Measurements from ENCODE around the gene CLEC16A.

CLEC16A gene

DNA sequence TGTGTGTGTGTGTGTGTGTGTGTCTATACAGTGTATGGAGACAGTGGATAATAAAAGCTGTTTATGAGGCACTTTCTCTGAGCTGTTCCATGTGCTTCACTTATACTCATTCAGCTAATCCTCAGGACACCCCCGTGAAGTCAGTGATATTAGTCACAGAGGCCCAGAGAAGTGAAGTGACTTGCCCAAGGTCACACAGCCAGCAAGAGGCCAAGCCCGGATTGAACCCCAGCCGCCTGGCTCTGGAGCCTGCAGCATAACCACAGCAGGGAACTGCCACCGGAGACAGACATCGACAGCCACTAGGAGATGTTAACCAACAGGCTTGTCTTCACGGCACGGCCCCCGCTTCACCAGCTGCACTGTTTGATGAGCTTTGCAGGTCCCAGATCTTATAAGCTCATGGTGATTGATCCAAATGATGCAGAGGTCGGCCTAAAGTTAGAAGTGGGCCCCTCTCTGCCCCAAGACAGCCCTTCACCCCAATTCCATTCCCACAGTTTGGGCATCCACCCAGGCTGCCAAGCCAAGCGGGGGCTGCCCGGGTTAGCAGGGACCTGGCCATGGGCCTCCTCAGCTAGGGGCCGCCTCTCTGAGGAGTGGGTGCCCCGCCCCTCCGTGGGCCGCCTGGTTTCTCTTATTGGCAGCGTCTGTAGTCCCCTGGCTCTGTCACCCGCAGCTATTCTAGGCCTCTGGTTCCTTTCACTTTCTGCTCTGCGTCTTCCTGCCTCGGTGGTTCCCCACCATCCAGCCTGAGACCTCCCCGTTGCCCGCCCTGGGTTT is 280.7 kb downstream of the CLEC16A start:
- no peak for TF ChIP-seq CTCF (IDR thresholded peaks at IDR 0.05; ENCODE audit: low read depth, low read length)
- H3K4me3 ChIP-seq (ENCODE audit: low read depth, low read length): no peak overlapping the region

- no peak for TF ChIP-seq CTCF (IDR thresholded peaks at IDR 0.05; ENCODE audit: low read depth, low read length)
- H3K4me3 ChIP-seq (ENCODE audit: low read depth, low read length): no peak overlapping the region
Observed at GRCh38 chr16:11225677-11226549, 281.5 kb downstream of the CLEC16A start.

- H3K4me3 ChIP-seq (ENCODE audit: low read depth, low read length): no peak overlapping the region
- no peak for TF ChIP-seq CTCF (IDR thresholded peaks at IDR 0.05; ENCODE audit: low read depth, low read length)
Observed at GRCh38 chr16:11229432-11229831, 285.1 kb downstream of the CLEC16A start.

DNA sequence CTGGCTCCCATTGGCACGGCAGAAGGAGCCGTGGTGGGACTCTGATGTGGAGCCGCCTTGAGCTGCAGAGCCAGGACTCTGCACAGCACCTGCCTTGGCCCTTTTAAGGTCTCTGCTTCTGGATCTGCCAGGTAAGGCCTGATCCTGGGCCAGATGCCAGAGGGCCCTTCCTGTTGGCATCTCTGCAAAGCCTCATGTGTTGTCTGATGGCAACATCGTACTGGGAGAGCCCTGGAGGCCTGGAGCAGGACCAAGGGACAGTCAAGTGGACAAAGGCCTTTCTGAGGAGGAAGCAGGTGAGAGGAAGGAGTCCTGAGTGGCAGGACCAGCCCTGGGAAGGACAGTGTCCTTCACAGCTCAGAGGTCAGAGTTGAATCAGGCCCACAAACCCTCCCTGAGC is 285.5 kb downstream of the CLEC16A start:
- H3K4me3 ChIP-seq (ENCODE audit: low read depth, low read length): no peak overlapping the region
- no peak for TF ChIP-seq CTCF (IDR thresholded peaks at IDR 0.05; ENCODE audit: low read depth, low read length)

- no peak for TF ChIP-seq CTCF (IDR thresholded peaks at IDR 0.05; ENCODE audit: low read depth, low read length)
- H3K4me3 ChIP-seq (ENCODE audit: low read depth, low read length): no peak overlapping the region
Observed at GRCh38 chr16:11231367-11231970, 287.1 kb downstream of the CLEC16A start.

Data from WI38 (cell line).